NCI-H510A treated with DMSO at 0.1 percent for 48 hours (cell line): Measurements from ENCODE around the gene STAT2.
"Not testable (repeated sequence)": the region's sequence is repeated elsewhere in the genome, so short reads cannot be mapped to it uniquely, and the experiment has no call there.

ENCODE experiments used
- DNase-seq: peaks from one replicate; lab custom pipeline; 2025; lab: John Stamatoyannopoulos, UW

Gene STAT2

GRCh38 chr12:56362130-56363059 lies 2.5 kb upstream of the STAT2 start, which contains the start of gene APOF:
Gene APOF (minus strand): TSS chr12:56362857. CDS start chr12:56362745, 112 bp downstream.
- no peak for DNase-seq

GRCh38 chr12:56361487-56362129 lies 1.7 kb upstream of the STAT2 start:
- no peak for DNase-seq

- no peak for DNase-seq
Observed at GRCh38 chr12:56358836-56359532, 923 bp downstream of the STAT2 start.

GRCh38 chr12:56351325-56351724 lies 8.6 kb downstream of the STAT2 start:
- no peak for DNase-seq

GRCh38 chr12:56350662-56351061 lies 9.2 kb downstream of the STAT2 start:
- no peak for DNase-seq

GRCh38 chr12:56348776-56349175 lies 11.1 kb downstream of the STAT2 start:
- DNase-seq, result no peak

GRCh38 chr12:56347255-56347654 lies 12.7 kb downstream of the STAT2 start:
- not testable (repeated sequence) for DNase-seq

GRCh38 chr12:56346675-56347074 lies 13.2 kb downstream of the STAT2 start:
- no peak for DNase-seq

- DNase-seq, result not testable (repeated sequence)
Observed at GRCh38 chr12:56342290-56342689, 17.6 kb downstream of the STAT2 start.

- no peak for DNase-seq
Observed at GRCh38 chr12:56341616-56342015, 18.3 kb downstream of the STAT2 start.

- no peak for DNase-seq
Observed at GRCh38 chr12:56339158-56339422, 20.8 kb downstream of the STAT2 start.

- peak; percentile 69 for DNase-seq
Observed at GRCh38 chr12:56338308-56339157, 21.4 kb downstream of the STAT2 start, which contains the start of gene IL23A. Gene IL23A (plus strand): TSS chr12:56338884. CDS start chr12:56339045, 161 bp downstream.

GRCh38 chr12:56337753-56338251 lies 22.1 kb downstream of the STAT2 start:
- no peak for DNase-seq

GRCh38 chr12:56336361-56337167 lies 23.3 kb downstream of the STAT2 start:
- DNase-seq, result no peak

GRCh38 chr12:56335527-56335926 lies 24.4 kb downstream of the STAT2 start:
- DNase-seq, result not testable (repeated sequence)

GRCh38 chr12:56334490-56334793 lies 25.5 kb downstream of the STAT2 start:
- no peak for DNase-seq

- peak; percentile 98 for DNase-seq
Observed at GRCh38 chr12:56333679-56334489, 26.0 kb downstream of the STAT2 start, which contains the start of gene PAN2. Gene PAN2 (minus strand): TSS chr12:56334000. CDS start chr12:56333094, 906 bp downstream.

GRCh38 chr12:56333197-56333678 lies 26.7 kb downstream of the STAT2 start:
- no peak for DNase-seq

GRCh38 chr12:56332512-56333196 lies 27.3 kb downstream of the STAT2 start:
- no peak for DNase-seq
